Measurements from ENCODE around the gene ANXA2. TPM values are rescaled to one million over a fixed set of nuclear protein-coding genes. Genes with fewer than 3 reads are reported as not detected.

Gene ANXA2
- polyA plus RNA-seq, 1 donor: 650 TPM

GRCh38 chr15:60346653-60347052, 51.1 kb downstream of the ANXA2 start:
- H3K27ac ChIP-seq (ENCODE audit: low read length): no peak overlapping the region
- WGBS (ENCODE audit: insufficient coverage, low lambda C conversion rate): 100% methylated on average over 1 of the region's 3 CpGs
- no peaks in the 10 kb centered on the region for H3K27me3 ChIP-seq (ENCODE audit: control insufficient read depth, insufficient read depth, low read length)
- H3K36me3 ChIP-seq (ENCODE audit: control insufficient read depth, insufficient read depth, low read length): peaks cover 59% of the 10 kb centered on the region
- no peak for DNase-seq
- H3K4me3 ChIP-seq (ENCODE audit: low read length): no peak overlapping the region
- H3K4me1 ChIP-seq (ENCODE audit: control insufficient read depth, insufficient read depth, low read length): no peaks in the 10 kb centered on the region
- H3K9me3 ChIP-seq (ENCODE audit: control insufficient read depth, low read depth, low read length): peaks cover 2% of the 10 kb centered on the region

- Histone ChIP-seq H3K36me3 (ENCODE audit: control insufficient read depth, insufficient read depth, low read length) (peaks cover 53% of the 10 kb centered on the region), H3K9me3 (ENCODE audit: control insufficient read depth, low read depth, low read length) (peaks cover 2% of the 10 kb centered on the region), H3K4me1 (ENCODE audit: control insufficient read depth, insufficient read depth, low read length) (no peaks in the 10 kb centered on the region), H3K27ac (ENCODE audit: low read length) (no peak overlapping the region), H3K4me3 (ENCODE audit: low read length) (no peak overlapping the region), H3K27me3 (ENCODE audit: control insufficient read depth, insufficient read depth, low read length) (no peaks in the 10 kb centered on the region)
- no peak for DNase-seq
- WGBS (ENCODE audit: insufficient coverage, low lambda C conversion rate): no CpG with 5 or more reads among the region's 3 CpGs
Measured at GRCh38 chr15:60346077-60346476, 51.7 kb downstream of the ANXA2 start.

- H3K4me1 ChIP-seq (ENCODE audit: control insufficient read depth, insufficient read depth, low read length): no peaks in the 10 kb centered on the region
- DNase-seq: no peak
- no peak overlapping the region for H3K4me3 ChIP-seq (ENCODE audit: low read length)
- peaks cover 2% of the 10 kb centered on the region for H3K9me3 ChIP-seq (ENCODE audit: control insufficient read depth, low read depth, low read length)
- no CpG with 5 or more reads among the region's 3 CpGs for WGBS (ENCODE audit: insufficient coverage, low lambda C conversion rate)
- no peaks in the 10 kb centered on the region for H3K27me3 ChIP-seq (ENCODE audit: control insufficient read depth, insufficient read depth, low read length)
- H3K36me3 ChIP-seq (ENCODE audit: control insufficient read depth, insufficient read depth, low read length): peaks cover 49% of the 10 kb centered on the region
- H3K27ac ChIP-seq (ENCODE audit: low read length): no peak overlapping the region
Measured at GRCh38 chr15:60345598-60345997, 52.2 kb downstream of the ANXA2 start.

GRCh38 chr15:60344987-60345386, 52.8 kb downstream of the ANXA2 start:
- Histone ChIP-seq H3K9me3 (ENCODE audit: control insufficient read depth, low read depth, low read length) (peaks cover 2% of the 10 kb centered on the region), H3K4me1 (ENCODE audit: control insufficient read depth, insufficient read depth, low read length) (no peaks in the 10 kb centered on the region), H3K4me3 (ENCODE audit: low read length) (no peak overlapping the region), H3K27ac (ENCODE audit: low read length) (no peak overlapping the region), H3K36me3 (ENCODE audit: control insufficient read depth, insufficient read depth, low read length) (peaks cover 43% of the 10 kb centered on the region), H3K27me3 (ENCODE audit: control insufficient read depth, insufficient read depth, low read length) (no peaks in the 10 kb centered on the region)
- no peak for DNase-seq
- no CpG with 5 or more reads among the region's 2 CpGs for WGBS (ENCODE audit: insufficient coverage, low lambda C conversion rate)

- Histone ChIP-seq H3K4me3 (ENCODE audit: low read length) (no peak overlapping the region), H3K4me1 (ENCODE audit: control insufficient read depth, insufficient read depth, low read length) (no peaks in the 10 kb centered on the region), H3K27ac (ENCODE audit: low read length) (no peak overlapping the region), H3K36me3 (ENCODE audit: control insufficient read depth, insufficient read depth, low read length) (peaks cover 42% of the 10 kb centered on the region), H3K27me3 (ENCODE audit: control insufficient read depth, insufficient read depth, low read length) (no peaks in the 10 kb centered on the region), H3K9me3 (ENCODE audit: control insufficient read depth, low read depth, low read length) (peaks cover 2% of the 10 kb centered on the region)
- 95% methylated on average over 4 of the region's 8 CpGs for WGBS (ENCODE audit: insufficient coverage, low lambda C conversion rate)
- DNase-seq: no peak
Measured at GRCh38 chr15:60344461-60344860, 53.3 kb downstream of the ANXA2 start.

- peaks cover 35% of the 10 kb centered on the region for H3K36me3 ChIP-seq (ENCODE audit: control insufficient read depth, insufficient read depth, low read length)
- H3K4me3 ChIP-seq (ENCODE audit: low read length): no peak overlapping the region
- WGBS (ENCODE audit: insufficient coverage, low lambda C conversion rate): no CpG with 5 or more reads among the region's 5 CpGs
- no peaks in the 10 kb centered on the region for H3K27me3 ChIP-seq (ENCODE audit: control insufficient read depth, insufficient read depth, low read length)
- H3K4me1 ChIP-seq (ENCODE audit: control insufficient read depth, insufficient read depth, low read length): no peaks in the 10 kb centered on the region
- DNase-seq: no peak
- H3K9me3 ChIP-seq (ENCODE audit: control insufficient read depth, low read depth, low read length): peaks cover 2% of the 10 kb centered on the region
- no peak overlapping the region for H3K27ac ChIP-seq (ENCODE audit: low read length)
Measured at GRCh38 chr15:60343221-60343970, 54.4 kb downstream of the ANXA2 start.

GRCh38 chr15:60340207-60340921, 57.4 kb downstream of the ANXA2 start:
- Histone ChIP-seq H3K27me3 (ENCODE audit: control insufficient read depth, insufficient read depth, low read length) (no peaks in the 10 kb centered on the region), H3K4me3 (ENCODE audit: low read length) (no peak overlapping the region), H3K4me1 (ENCODE audit: control insufficient read depth, insufficient read depth, low read length) (no peaks in the 10 kb centered on the region), H3K27ac (ENCODE audit: low read length) (no peak overlapping the region), H3K9me3 (ENCODE audit: control insufficient read depth, low read depth, low read length) (no peaks in the 10 kb centered on the region), H3K36me3 (ENCODE audit: control insufficient read depth, insufficient read depth, low read length) (peaks cover 5% of the 10 kb centered on the region)
- no peak for DNase-seq
- WGBS (ENCODE audit: insufficient coverage, low lambda C conversion rate): no CpG with 5 or more reads among the region's 9 CpGs

- no peak for DNase-seq
- Histone ChIP-seq H3K9me3 (ENCODE audit: control insufficient read depth, low read depth, low read length) (no peaks in the 10 kb centered on the region), H3K27ac (ENCODE audit: low read length) (no peak overlapping the region), H3K4me3 (ENCODE audit: low read length) (no peak overlapping the region), H3K27me3 (ENCODE audit: control insufficient read depth, insufficient read depth, low read length) (no peaks in the 10 kb centered on the region), H3K4me1 (ENCODE audit: control insufficient read depth, insufficient read depth, low read length) (no peaks in the 10 kb centered on the region), H3K36me3 (ENCODE audit: control insufficient read depth, insufficient read depth, low read length) (no peaks in the 10 kb centered on the region)
- WGBS (ENCODE audit: insufficient coverage, low lambda C conversion rate): no CpG with 5 or more reads among the region's 9 CpGs
Measured at GRCh38 chr15:60339236-60339635, 58.5 kb downstream of the ANXA2 start.

- no peak for DNase-seq
- no peaks in the 10 kb centered on the region for H3K9me3 ChIP-seq (ENCODE audit: control insufficient read depth, low read depth, low read length)
- no peaks in the 10 kb centered on the region for H3K4me1 ChIP-seq (ENCODE audit: control insufficient read depth, insufficient read depth, low read length)
- H3K27me3 ChIP-seq (ENCODE audit: control insufficient read depth, insufficient read depth, low read length): no peaks in the 10 kb centered on the region
- no peak overlapping the region for H3K27ac ChIP-seq (ENCODE audit: low read length)
- no peaks in the 10 kb centered on the region for H3K36me3 ChIP-seq (ENCODE audit: control insufficient read depth, insufficient read depth, low read length)
- H3K4me3 ChIP-seq (ENCODE audit: low read length): no peak overlapping the region
- 62% methylated on average over 2 of the region's 3 CpGs for WGBS (ENCODE audit: insufficient coverage, low lambda C conversion rate)
Measured at GRCh38 chr15:60338810-60339209, 59.0 kb downstream of the ANXA2 start.

- no peak overlapping the region for H3K4me3 ChIP-seq (ENCODE audit: low read length)
- no peaks in the 10 kb centered on the region for H3K27me3 ChIP-seq (ENCODE audit: control insufficient read depth, insufficient read depth, low read length)
- 75% methylated on average over 1 of the region's 4 CpGs for WGBS (ENCODE audit: insufficient coverage, low lambda C conversion rate)
- no peaks in the 10 kb centered on the region for H3K9me3 ChIP-seq (ENCODE audit: control insufficient read depth, low read depth, low read length)
- no peak overlapping the region for H3K27ac ChIP-seq (ENCODE audit: low read length)
- no peak for DNase-seq
- no peaks in the 10 kb centered on the region for H3K36me3 ChIP-seq (ENCODE audit: control insufficient read depth, insufficient read depth, low read length)
- H3K4me1 ChIP-seq (ENCODE audit: control insufficient read depth, insufficient read depth, low read length): no peaks in the 10 kb centered on the region
Measured at GRCh38 chr15:60337076-60337475, 60.7 kb downstream of the ANXA2 start.

Measured in large intestine (tissue), 3 donors.